NB4 (cell line): ENCODE measurements around the gene PPARGC1A.

Experiments used
- MYC ChIP-seq: IDR thresholded peaks from 2 replicates; pipeline ENCODE4 v1.6.1; 2011; ENCODE audit warnings: low read depth, low read length
- POLR2A ChIP-seq: IDR thresholded peaks from 2 replicates; pipeline ENCODE4 v1.6.1; 2011; ENCODE audit warnings: mild to moderate bottlenecking; ENCODE audit not compliant: insufficient read length; ENCODE audit errors: extremely low read depth
- TF ChIP-seq, protein P1 (sequence below): IDR thresholded peaks from 2 replicates; pipeline ENCODE4 v1.6.1; 2011; ENCODE audit warnings: low read depth, low read length
- TF ChIP-seq, protein P2 (sequence below): IDR thresholded peaks from one replicate; pipeline ENCODE4 v1.5.1; 2012; ENCODE audit warnings: low read depth, low read length

DNA sequence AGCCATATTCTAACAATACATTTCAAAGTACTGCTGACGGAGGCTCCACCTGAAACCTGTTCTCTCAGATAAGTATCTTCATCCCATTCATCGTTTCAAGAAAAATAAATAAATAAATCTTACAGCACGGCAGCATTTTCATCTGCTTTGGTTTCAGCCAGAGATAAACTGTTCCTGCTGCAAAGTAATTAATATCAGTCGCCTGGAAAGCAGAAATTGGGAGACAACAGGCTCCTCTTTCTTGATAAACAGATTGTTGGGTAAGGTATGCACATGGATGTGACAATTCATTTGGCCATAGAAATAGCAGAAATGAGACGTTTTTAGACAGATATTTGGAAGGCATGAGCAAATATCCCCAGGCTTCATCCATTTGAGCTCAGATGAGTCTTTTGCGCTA, 110.4 kb downstream of the PPARGC1A start:
- TF ChIP-seq, protein P1, sequence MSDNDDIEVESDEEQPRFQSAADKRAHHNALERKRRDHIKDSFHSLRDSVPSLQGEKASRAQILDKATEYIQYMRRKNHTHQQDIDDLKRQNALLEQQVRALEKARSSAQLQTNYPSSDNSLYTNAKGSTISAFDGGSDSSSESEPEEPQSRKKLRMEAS = no peak
- TF ChIP-seq, protein P2, sequence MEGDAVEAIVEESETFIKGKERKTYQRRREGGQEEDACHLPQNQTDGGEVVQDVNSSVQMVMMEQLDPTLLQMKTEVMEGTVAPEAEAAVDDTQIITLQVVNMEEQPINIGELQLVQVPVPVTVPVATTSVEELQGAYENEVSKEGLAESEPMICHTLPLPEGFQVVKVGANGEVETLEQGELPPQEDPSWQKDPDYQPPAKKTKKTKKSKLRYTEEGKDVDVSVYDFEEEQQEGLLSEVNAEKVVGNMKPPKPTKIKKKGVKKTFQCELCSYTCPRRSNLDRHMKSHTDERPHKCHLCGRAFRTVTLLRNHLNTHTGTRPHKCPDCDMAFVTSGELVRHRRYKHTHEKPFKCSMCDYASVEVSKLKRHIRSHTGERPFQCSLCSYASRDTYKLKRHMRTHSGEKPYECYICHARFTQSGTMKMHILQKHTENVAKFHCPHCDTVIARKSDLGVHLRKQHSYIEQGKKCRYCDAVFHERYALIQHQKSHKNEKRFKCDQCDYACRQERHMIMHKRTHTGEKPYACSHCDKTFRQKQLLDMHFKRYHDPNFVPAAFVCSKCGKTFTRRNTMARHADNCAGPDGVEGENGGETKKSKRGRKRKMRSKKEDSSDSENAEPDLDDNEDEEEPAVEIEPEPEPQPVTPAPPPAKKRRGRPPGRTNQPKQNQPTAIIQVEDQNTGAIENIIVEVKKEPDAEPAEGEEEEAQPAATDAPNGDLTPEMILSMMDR = no peak
- TF ChIP-seq POLR2A (no peak), MYC (no peak)
